WTC11 (cell line): ENCODE measurements around the gene NPW. TPM values are rescaled to one million over a fixed set of nuclear protein-coding genes. Genes with fewer than 3 reads are reported as not detected.

Experiments
- ATAC-seq: fragments of 200-7000 bp; cut with Tn5 transposase; 2 replicates; pipeline ENCODE4 v1.10.0; 2021; ENCODE audit warnings: mild to moderate bottlenecking, moderate library complexity
- CTCF ChIA-PET: fragments of 300-600 bp; sonication (Branson Sonifier 250); formaldehyde crosslinking; loops from one replicate; lab custom pipeline; 2021; ENCODE audit warnings: antibody characterized with exemption; lab: Charles Lee
- POLR2A ChIA-PET: fragments of 350-600 bp; sonication (Branson Sonifier 250); formaldehyde crosslinking; loops from one replicate; lab custom pipeline; 2021; ENCODE audit warnings: antibody characterized with exemption; lab: Charles Lee
- DNase-seq: peaks from one replicate; pipeline ENCODE4 v3.0.0; 2021; ENCODE audit warnings: low spot score
- H3K27ac Mint-ChIP-seq: 2 replicates; pipeline ENCODE4 v1.8.0; 2021; ENCODE audit warnings: mixed read lengths
- H3K27me3 Mint-ChIP-seq: 2 replicates; pipeline ENCODE4 v1.8.0; 2021; ENCODE audit warnings: low read depth, mild to moderate bottlenecking, moderate library complexity, mixed read lengths
- H3K36me3 Mint-ChIP-seq: 2 replicates; pipeline ENCODE4 v1.8.0; 2021; ENCODE audit warnings: mixed read lengths
- H3K4me1 Mint-ChIP-seq: 2 replicates; pipeline ENCODE4 v1.8.0; 2022; ENCODE audit warnings: mixed read lengths
- H3K4me3 Mint-ChIP-seq: 2 replicates; pipeline ENCODE4 v1.8.0; 2021; ENCODE audit warnings: mild to moderate bottlenecking, moderate library complexity, mixed read lengths
- H3K9me3 Mint-ChIP-seq: 2 replicates; pipeline ENCODE4 v1.8.0; 2021; ENCODE audit warnings: mixed read lengths
- ATF2 ChIP-seq: sonication (generic); formaldehyde crosslinking; IDR thresholded peaks from 2 replicates; pipeline ENCODE4 v1.8.1; 2022; ENCODE audit warnings: low read depth, missing genetic modification reagents, borderline replicate concordance
- CBFB ChIP-seq: sonication (generic); formaldehyde crosslinking; IDR thresholded peaks from 2 replicates; pipeline ENCODE4 v1.8.1; 2022; ENCODE audit warnings: mild to moderate bottlenecking, low read depth, missing genetic modification reagents
- CREB1 ChIP-seq: sonication (generic); formaldehyde crosslinking; IDR thresholded peaks from 2 replicates; pipeline ENCODE4 v1.8.0; 2023; ENCODE audit warnings: mild to moderate bottlenecking, missing genetic modification reagents
- FOXP4 ChIP-seq: sonication (generic); formaldehyde crosslinking; IDR thresholded peaks from 2 replicates; pipeline ENCODE4 v1.8.0; 2022; ENCODE audit warnings: mild to moderate bottlenecking, missing genetic modification reagents
- MAX ChIP-seq: sonication (generic); formaldehyde crosslinking; IDR thresholded peaks from 2 replicates; pipeline ENCODE4 v1.8.0; 2022; ENCODE audit warnings: mild to moderate bottlenecking, missing genetic modification reagents
- MYBL2 ChIP-seq: sonication (generic); formaldehyde crosslinking; IDR thresholded peaks from 2 replicates; pipeline ENCODE4 v1.8.1; 2023; ENCODE audit warnings: mild to moderate bottlenecking, moderate library complexity, missing genetic modification reagents
- PRRX2 ChIP-seq: fragments of 250-450 bp; sonication (Bioruptor Pico); IDR thresholded peaks from 2 replicates; pipeline ENCODE4 v1.8.0; 2021; ENCODE audit warnings: mild to moderate bottlenecking
- RELA ChIP-seq: sonication (generic); formaldehyde crosslinking; IDR thresholded peaks from 2 replicates; pipeline ENCODE4 v1.8.1; 2022; ENCODE audit warnings: missing genetic modification reagents, mild to moderate bottlenecking, borderline replicate concordance
- TEAD4 ChIP-seq: sonication (generic); formaldehyde crosslinking; IDR thresholded peaks from 2 replicates; pipeline ENCODE4 v1.8.0; 2022; ENCODE audit warnings: mild to moderate bottlenecking, missing genetic modification reagents
- ZBTB43 ChIP-seq: sonication (generic); formaldehyde crosslinking; IDR thresholded peaks from 2 replicates; pipeline ENCODE4 v1.8.1; 2023; ENCODE audit warnings: mild to moderate bottlenecking, missing genetic modification reagents
- ZNF138 ChIP-seq: sonication (generic); formaldehyde crosslinking; conservative IDR thresholded peaks from 2 replicates; pipeline ENCODE4 v1.8.1; 2022; ENCODE audit warnings: mild to moderate bottlenecking, moderate library complexity, missing genetic modification reagents
- ZNF317 ChIP-seq: sonication (generic); formaldehyde crosslinking; IDR thresholded peaks from 2 replicates; pipeline ENCODE4 v1.8.1; 2023; ENCODE audit warnings: low read depth, mild to moderate bottlenecking, moderate library complexity, missing genetic modification reagents, borderline replicate concordance
- ZNF423 ChIP-seq: fragments of 250-450 bp; sonication (Bioruptor Pico); IDR thresholded peaks from 2 replicates; pipeline ENCODE4 v2.1.2; 2022; ENCODE audit warnings: mild to moderate bottlenecking, moderate library complexity
- total RNA-seq: library from RNA; stranded (reverse); gene quantifications from 3 replicates; pipeline ENCODE4 v1.2.3, GENCODE V29; 2021
- TF ChIP-seq, protein P1 (sequence below): sonication (generic); formaldehyde crosslinking; IDR thresholded peaks from 2 replicates; pipeline ENCODE4 v1.8.0; 2023; ENCODE audit warnings: missing genetic modification reagents, mild to moderate bottlenecking, borderline replicate concordance
- TF ChIP-seq, protein P2 (sequence below): sonication (generic); formaldehyde crosslinking; IDR thresholded peaks from 2 replicates; pipeline ENCODE4 v1.8.0; 2023; ENCODE audit warnings: missing genetic modification reagents
- TF ChIP-seq, protein P3 (sequence below): fragments of 250-450 bp; sonication (Bioruptor Pico); IDR thresholded peaks from 2 replicates; pipeline ENCODE4 v1.9.0; 2021; ENCODE audit warnings: mild to moderate bottlenecking
- TF ChIP-seq, protein P4 (sequence below): sonication (generic); formaldehyde crosslinking; conservative IDR thresholded peaks from 2 replicates; pipeline ENCODE4 v1.8.1; 2023; ENCODE audit warnings: mild to moderate bottlenecking, low read depth, missing genetic modification reagents, moderate library complexity
- TF ChIP-seq, protein P5 (sequence below): sonication (generic); formaldehyde crosslinking; IDR thresholded peaks from 2 replicates; pipeline ENCODE4 v1.8.0; 2022; ENCODE audit warnings: mild to moderate bottlenecking, missing genetic modification reagents

NPW gene
- total RNA-seq, 1 experiment from 2014 or later, result 15.2 TPM

DNA sequence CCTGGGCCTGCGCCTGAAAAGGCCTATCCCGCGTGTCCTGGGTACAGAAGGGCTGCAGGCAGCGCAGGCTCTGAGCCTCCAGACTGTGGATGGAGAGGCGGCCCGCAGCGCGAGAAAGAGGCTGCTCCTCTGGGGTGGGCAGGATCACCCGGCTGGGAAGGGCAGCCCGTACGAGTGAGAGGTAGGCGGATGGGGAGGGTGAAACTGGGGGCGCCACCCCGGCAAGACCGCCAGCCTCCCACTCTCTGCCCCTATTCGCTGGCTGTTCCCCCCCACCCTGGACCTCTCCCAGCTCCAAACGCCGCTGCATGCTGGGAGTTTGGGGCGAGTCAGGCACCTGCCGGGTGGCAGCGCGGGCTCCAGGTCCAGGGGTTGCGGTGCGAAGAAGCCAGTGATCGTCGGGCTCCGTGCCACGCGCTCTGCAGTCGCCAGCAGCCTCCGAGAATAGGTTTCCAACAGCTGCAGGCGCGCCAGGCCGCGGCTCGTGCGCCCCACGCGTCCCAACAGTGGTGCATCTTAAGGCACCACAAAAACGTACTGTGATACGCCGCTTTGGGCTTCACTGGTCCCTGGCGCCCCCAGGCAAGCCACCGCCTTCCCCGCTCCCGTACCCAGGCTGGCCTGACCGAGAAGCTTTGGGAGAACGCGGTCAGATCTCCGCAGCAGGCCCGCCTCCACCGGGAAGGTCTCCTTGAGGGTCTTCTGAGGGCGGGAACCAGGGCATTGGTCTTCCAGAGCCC is 39.4 kb upstream of the NPW start:
- peaks cover 39% of the 10 kb centered on the region for H3K27me3 Mint-ChIP-seq
- peak overlapping the region; percentile 64 for H3K4me3 Mint-ChIP-seq
- no peak overlapping the region for H3K27ac Mint-ChIP-seq
- DNase-seq (peak; percentile 45), ATAC-seq (peak; percentile 1)
- CTCF ChIA-PET, result interaction anchor here (0.5 to 4.4 kb wide), 8 partner anchors 12 to 1843 kb away, joined by 3 to 19 read pairs (median 4); partner anchors contain the start of genes NUBP2, RPS2 and SPSB3
- H3K4me1 Mint-ChIP-seq, result peaks cover 26% of the 10 kb centered on the region
- peaks cover 7% of the 10 kb centered on the region for H3K36me3 Mint-ChIP-seq
- POLR2A ChIA-PET, result interaction anchor here (1.0 to 3.0 kb wide), 6 partner anchors 16 to 111 kb away, joined by 3 to 20 read pairs (median 4); partner anchors contain the start of genes MSRB1 and RPS2
- H3K9me3 Mint-ChIP-seq, result no peaks in the 10 kb centered on the region
- TF ChIP-seq, protein P1, sequence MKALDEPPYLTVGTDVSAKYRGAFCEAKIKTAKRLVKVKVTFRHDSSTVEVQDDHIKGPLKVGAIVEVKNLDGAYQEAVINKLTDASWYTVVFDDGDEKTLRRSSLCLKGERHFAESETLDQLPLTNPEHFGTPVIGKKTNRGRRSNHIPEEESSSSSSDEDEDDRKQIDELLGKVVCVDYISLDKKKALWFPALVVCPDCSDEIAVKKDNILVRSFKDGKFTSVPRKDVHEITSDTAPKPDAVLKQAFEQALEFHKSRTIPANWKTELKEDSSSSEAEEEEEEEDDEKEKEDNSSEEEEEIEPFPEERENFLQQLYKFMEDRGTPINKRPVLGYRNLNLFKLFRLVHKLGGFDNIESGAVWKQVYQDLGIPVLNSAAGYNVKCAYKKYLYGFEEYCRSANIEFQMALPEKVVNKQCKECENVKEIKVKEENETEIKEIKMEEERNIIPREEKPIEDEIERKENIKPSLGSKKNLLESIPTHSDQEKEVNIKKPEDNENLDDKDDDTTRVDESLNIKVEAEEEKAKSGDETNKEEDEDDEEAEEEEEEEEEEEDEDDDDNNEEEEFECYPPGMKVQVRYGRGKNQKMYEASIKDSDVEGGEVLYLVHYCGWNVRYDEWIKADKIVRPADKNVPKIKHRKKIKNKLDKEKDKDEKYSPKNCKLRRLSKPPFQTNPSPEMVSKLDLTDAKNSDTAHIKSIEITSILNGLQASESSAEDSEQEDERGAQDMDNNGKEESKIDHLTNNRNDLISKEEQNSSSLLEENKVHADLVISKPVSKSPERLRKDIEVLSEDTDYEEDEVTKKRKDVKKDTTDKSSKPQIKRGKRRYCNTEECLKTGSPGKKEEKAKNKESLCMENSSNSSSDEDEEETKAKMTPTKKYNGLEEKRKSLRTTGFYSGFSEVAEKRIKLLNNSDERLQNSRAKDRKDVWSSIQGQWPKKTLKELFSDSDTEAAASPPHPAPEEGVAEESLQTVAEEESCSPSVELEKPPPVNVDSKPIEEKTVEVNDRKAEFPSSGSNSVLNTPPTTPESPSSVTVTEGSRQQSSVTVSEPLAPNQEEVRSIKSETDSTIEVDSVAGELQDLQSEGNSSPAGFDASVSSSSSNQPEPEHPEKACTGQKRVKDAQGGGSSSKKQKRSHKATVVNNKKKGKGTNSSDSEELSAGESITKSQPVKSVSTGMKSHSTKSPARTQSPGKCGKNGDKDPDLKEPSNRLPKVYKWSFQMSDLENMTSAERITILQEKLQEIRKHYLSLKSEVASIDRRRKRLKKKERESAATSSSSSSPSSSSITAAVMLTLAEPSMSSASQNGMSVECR (CRISPR knock-in tag), result no peak
- TF ChIP-seq CBFB (CRISPR knock-in tag) (no peak), ATF2 (no peak), ZBTB43 (CRISPR knock-in tag) (no peak), TEAD4 (CRISPR knock-in tag) (no peak), CREB1 (CRISPR knock-in tag) (no peak), MYBL2 (peak; percentile 57; the same call in 1 of the 2 replicates), RELA (CRISPR knock-in tag) (0 out of 2 replicates have a peak, but pooled peaks have one; percentile 33), MAX (CRISPR knock-in tag) (peak; percentile 64; the same call in 1 of the 2 replicates), FOXP4 (CRISPR knock-in tag) (peak; percentile 62; the same call in 1 of the 2 replicates), ZNF138 (CRISPR knock-in tag) (no peak), PRRX2 (CRISPR knock-in tag) (peak; percentile 68; the same call in 1 of the 2 replicates), ZNF423 (CRISPR knock-in tag) (no peak), ZNF317 (CRISPR knock-in tag) (no peak)
- TF ChIP-seq, protein P2, sequence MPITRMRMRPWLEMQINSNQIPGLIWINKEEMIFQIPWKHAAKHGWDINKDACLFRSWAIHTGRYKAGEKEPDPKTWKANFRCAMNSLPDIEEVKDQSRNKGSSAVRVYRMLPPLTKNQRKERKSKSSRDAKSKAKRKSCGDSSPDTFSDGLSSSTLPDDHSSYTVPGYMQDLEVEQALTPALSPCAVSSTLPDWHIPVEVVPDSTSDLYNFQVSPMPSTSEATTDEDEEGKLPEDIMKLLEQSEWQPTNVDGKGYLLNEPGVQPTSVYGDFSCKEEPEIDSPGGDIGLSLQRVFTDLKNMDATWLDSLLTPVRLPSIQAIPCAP (CRISPR knock-in tag), result no peak; the same call in 1 of the 2 replicates
- TF ChIP-seq, protein P3, sequence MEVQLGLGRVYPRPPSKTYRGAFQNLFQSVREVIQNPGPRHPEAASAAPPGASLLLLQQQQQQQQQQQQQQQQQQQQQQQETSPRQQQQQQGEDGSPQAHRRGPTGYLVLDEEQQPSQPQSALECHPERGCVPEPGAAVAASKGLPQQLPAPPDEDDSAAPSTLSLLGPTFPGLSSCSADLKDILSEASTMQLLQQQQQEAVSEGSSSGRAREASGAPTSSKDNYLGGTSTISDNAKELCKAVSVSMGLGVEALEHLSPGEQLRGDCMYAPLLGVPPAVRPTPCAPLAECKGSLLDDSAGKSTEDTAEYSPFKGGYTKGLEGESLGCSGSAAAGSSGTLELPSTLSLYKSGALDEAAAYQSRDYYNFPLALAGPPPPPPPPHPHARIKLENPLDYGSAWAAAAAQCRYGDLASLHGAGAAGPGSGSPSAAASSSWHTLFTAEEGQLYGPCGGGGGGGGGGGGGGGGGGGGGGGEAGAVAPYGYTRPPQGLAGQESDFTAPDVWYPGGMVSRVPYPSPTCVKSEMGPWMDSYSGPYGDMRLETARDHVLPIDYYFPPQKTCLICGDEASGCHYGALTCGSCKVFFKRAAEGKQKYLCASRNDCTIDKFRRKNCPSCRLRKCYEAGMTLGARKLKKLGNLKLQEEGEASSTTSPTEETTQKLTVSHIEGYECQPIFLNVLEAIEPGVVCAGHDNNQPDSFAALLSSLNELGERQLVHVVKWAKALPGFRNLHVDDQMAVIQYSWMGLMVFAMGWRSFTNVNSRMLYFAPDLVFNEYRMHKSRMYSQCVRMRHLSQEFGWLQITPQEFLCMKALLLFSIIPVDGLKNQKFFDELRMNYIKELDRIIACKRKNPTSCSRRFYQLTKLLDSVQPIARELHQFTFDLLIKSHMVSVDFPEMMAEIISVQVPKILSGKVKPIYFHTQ (CRISPR knock-in tag), result no peak
- TF ChIP-seq, protein P4, sequence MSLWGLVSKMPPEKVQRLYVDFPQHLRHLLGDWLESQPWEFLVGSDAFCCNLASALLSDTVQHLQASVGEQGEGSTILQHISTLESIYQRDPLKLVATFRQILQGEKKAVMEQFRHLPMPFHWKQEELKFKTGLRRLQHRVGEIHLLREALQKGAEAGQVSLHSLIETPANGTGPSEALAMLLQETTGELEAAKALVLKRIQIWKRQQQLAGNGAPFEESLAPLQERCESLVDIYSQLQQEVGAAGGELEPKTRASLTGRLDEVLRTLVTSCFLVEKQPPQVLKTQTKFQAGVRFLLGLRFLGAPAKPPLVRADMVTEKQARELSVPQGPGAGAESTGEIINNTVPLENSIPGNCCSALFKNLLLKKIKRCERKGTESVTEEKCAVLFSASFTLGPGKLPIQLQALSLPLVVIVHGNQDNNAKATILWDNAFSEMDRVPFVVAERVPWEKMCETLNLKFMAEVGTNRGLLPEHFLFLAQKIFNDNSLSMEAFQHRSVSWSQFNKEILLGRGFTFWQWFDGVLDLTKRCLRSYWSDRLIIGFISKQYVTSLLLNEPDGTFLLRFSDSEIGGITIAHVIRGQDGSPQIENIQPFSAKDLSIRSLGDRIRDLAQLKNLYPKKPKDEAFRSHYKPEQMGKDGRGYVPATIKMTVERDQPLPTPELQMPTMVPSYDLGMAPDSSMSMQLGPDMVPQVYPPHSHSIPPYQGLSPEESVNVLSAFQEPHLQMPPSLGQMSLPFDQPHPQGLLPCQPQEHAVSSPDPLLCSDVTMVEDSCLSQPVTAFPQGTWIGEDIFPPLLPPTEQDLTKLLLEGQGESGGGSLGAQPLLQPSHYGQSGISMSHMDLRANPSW (CRISPR knock-in tag), result no peak
- TF ChIP-seq, protein P5, sequence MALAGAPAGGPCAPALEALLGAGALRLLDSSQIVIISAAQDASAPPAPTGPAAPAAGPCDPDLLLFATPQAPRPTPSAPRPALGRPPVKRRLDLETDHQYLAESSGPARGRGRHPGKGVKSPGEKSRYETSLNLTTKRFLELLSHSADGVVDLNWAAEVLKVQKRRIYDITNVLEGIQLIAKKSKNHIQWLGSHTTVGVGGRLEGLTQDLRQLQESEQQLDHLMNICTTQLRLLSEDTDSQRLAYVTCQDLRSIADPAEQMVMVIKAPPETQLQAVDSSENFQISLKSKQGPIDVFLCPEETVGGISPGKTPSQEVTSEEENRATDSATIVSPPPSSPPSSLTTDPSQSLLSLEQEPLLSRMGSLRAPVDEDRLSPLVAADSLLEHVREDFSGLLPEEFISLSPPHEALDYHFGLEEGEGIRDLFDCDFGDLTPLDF (CRISPR knock-in tag), result no peak
